ACC112 (cell line): ENCODE results near the gene SEL1L3.

Experiments used
- H2AFZ ChIP-seq: fragments of 200-600 bp; sonication (generic); one replicate; pipeline ENCODE4 v1.6.0; 2017; ENCODE audit warnings: antibody characterized with exemption, low read length; ENCODE audit not compliant: unreplicated experiment
- H3K27ac ChIP-seq: fragments of 200-600 bp; sonication (generic); 2 replicates; pipeline ENCODE4 v1.5.1; 2014; ENCODE audit warnings: low read depth, mild to moderate bottlenecking, antibody characterized with exemption, low read length, moderate library complexity
- H3K27me3 ChIP-seq: fragments of 200-600 bp; sonication (generic); 2 replicates; pipeline ENCODE4 v1.6.1; 2014; ENCODE audit warnings: mild to moderate bottlenecking, antibody characterized with exemption, low read length, moderate library complexity, mixed read lengths; ENCODE audit not compliant: insufficient read depth
- H3K36me3 ChIP-seq: fragments of 200-600 bp; sonication (generic); 2 replicates; pipeline ENCODE4 v1.6.1; 2016; ENCODE audit warnings: mild to moderate bottlenecking, antibody characterized with exemption, low read length, moderate library complexity, mixed read lengths; ENCODE audit not compliant: insufficient read depth
- H3K4me1 ChIP-seq: fragments of 200-600 bp; sonication (generic); one replicate; pipeline ENCODE4 v1.6.1; 2016; ENCODE audit warnings: low read length, mixed read lengths; ENCODE audit not compliant: insufficient read depth, unreplicated experiment, control insufficient read depth
- H3K4me3 ChIP-seq: fragments of 200-600 bp; sonication (generic); 2 replicates; pipeline ENCODE4 v1.5.1; 2014; ENCODE audit warnings: mild to moderate bottlenecking, low read depth, low read length
- H3K79me2 ChIP-seq: fragments of 200-600 bp; sonication (generic); one replicate; pipeline ENCODE4 v1.6.0; 2016; ENCODE audit warnings: low read length; ENCODE audit not compliant: control insufficient read depth, unreplicated experiment, insufficient read depth

SEL1L3 gene

DNA sequence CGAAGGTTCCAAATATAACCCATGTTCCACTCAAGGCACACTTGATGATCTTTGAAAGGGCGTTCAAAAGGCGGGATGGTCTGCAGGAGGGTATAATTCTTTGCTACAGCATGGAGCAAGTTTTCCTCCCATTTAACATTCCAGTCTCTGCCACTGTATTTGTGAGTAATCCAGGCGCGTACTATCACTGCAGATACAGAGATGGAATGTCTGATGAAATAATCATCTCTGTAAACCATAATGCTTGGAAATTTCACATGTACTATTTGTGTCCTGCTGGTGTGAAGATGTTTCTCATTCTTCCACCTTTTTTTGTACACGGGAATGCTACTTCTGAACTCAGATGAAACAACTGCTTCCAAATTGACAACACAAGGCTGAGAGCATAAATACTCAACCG, 15.5 kb downstream of the SEL1L3 start:
- H3K27ac ChIP-seq, result no peak overlapping the region
- H3K36me3 ChIP-seq, result no peaks in the 10 kb centered on the region
- H3K4me3 ChIP-seq, result no peak overlapping the region
- H3K79me2 ChIP-seq, result peaks cover 3% of the 10 kb centered on the region
- peaks cover 19% of the 10 kb centered on the region for H3K4me1 ChIP-seq
- no peaks in the 10 kb centered on the region for H3K27me3 ChIP-seq
- no peak overlapping the region for H2AFZ ChIP-seq

DNA sequence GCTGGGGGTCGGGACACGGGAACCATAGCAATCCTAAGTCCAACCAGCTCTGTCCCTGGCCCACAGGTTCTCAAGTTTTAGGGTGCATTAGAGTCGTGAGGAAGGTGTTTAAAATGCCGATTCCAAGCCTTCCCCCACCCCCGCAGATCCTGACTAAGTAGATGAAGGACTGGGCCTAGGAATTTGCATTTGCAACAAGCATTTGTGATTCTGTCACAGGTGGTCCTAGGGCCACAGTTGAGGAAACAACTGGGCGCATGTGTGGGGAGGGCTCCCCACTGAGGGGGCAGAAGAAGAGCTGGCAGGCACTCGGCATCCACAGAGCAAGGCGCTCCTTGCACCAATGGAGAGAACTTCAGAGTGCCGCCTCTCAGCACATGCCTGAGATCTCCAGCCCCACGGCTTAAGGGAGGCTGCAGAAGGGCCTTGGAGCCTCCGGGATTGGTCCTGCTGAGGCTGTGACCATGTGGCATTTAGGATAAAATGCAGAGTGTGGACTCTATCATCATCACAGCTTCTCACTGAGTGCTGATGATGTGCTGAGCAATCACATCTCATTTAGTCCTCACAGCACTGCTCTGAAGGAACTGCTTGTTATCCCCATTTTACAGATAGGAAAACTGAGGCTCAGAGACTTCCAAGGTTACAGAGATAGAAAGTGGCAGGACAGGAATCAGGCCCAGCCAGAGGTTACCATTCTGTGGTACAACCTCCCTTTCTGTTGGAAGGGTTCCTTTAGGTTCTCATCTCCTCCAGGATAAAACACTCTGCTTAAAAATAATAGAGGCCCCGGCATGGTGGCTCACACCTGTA, 16.7 kb downstream of the SEL1L3 start:
- no peak overlapping the region for H3K27ac ChIP-seq
- H3K27me3 ChIP-seq, result no peaks in the 10 kb centered on the region
- no peaks in the 10 kb centered on the region for H3K36me3 ChIP-seq
- peaks cover 3% of the 10 kb centered on the region for H3K79me2 ChIP-seq
- no peak overlapping the region for H2AFZ ChIP-seq
- H3K4me1 ChIP-seq, result peaks cover 19% of the 10 kb centered on the region
- no peak overlapping the region for H3K4me3 ChIP-seq

DNA sequence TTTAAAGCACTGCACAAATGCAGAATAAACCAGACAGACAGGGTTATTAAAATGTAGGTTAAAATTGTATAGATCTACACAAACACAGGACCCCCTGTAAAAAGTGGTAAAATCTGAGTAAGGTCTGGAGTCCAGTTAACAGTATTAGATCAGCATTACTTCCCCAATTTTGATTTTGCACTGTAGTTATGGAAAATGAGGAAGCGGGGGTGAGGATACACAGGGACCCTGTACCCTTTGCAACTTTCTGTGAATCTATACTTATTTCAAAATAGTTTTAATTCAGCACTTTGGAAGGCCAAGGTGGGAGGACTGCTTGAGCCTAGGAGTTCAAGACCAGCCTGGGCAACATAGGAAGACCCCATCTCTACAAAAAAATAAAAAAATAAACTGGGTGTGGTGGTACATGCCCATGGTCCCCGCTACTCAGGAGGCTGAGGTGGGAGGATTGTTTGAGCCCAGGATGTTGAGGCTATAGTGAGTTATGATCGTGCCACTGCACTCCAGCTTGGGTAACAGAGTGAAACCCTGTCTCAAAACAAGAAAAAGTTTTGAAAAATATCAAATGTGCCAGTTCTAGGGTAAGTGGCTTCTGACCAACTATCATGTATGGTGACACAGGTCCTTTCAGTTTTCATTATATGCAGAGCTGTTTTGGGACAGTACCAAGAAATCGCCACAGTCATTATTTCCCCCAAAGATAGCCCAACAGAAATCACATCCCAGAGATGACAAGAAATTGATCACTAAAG, 17.7 kb downstream of the SEL1L3 start:
- peaks cover 3% of the 10 kb centered on the region for H3K79me2 ChIP-seq
- H3K4me1 ChIP-seq, result peaks cover 19% of the 10 kb centered on the region
- no peaks in the 10 kb centered on the region for H3K36me3 ChIP-seq
- no peak overlapping the region for H3K27ac ChIP-seq
- H3K27me3 ChIP-seq, result no peaks in the 10 kb centered on the region
- no peak overlapping the region for H3K4me3 ChIP-seq
- H2AFZ ChIP-seq, result no peak overlapping the region

DNA sequence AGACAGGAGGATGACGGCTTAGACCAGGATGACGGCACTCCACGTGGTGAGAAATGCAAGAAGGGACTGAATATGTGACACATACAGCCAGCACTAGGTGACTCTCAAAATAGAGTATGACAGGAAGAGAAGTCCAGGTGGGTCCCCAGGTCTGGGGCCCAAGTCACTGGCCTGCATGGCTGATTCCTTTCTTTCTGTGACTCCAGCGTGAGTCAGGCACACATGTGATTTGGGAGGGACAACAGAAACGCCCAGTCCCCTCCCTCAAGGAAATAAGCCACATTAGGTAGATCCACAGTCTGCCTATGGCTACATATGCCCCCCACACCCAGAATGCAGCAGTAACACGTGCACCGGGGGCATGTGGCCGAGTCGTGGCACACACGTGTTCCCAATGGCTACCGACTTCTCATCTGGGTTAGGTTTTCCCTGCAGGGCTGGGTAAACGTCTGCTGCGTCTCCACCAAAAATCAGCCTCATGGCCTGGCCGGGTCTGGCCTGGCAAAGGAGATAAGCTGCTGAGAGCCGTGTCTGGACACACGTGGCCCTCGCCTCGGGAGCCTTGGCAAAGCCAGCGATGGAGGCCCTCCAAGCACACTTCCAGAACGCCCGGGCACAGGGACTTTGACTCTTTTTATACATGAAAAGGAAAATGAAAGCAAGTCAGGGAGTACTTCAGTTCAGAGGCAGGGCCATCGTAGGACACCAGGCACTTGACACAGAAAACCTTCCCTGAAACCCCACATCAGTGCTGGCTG, 19.3 kb downstream of the SEL1L3 start:
- Histone ChIP-seq H3K4me1 (peaks cover 19% of the 10 kb centered on the region), H3K79me2 (peaks cover 3% of the 10 kb centered on the region), H2AFZ (peak overlapping the region; percentile 87)

DNA sequence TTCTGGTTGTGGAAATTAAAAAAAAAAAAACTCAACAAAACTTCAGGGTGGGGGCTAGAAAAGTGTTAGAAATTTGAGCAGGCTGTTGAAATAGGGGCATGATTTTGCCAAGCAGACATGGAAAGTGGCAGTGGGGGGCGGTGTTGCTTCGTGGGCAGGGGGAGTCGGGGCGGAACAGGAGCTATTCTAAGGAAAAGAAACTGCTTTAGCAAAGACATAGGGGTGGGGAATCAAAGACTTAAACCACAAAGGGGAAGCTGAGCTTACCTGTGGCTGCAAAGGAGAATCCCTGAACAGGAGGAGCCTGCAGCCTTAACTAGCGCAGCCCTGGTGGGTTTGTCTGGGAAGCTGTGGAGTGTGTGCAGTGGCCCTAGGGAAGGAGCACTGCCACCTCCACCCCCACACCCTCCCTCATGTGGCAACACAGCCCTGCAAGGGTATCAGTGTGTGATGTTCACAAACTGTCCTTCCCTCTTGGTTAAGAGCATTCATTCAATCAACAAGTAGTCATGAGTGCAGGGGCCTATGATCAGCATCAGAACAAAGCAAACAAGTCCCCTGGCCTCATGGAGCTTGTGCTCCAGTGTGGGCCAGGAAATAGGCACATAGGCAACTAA, 20.5 kb downstream of the SEL1L3 start:
- peaks cover 3% of the 10 kb centered on the region for H3K79me2 ChIP-seq
- H3K27me3 ChIP-seq, result no peaks in the 10 kb centered on the region
- no peak overlapping the region for H3K4me3 ChIP-seq
- no peaks in the 10 kb centered on the region for H3K36me3 ChIP-seq
- no peak overlapping the region for H3K27ac ChIP-seq
- peaks cover 19% of the 10 kb centered on the region for H3K4me1 ChIP-seq
- H2AFZ ChIP-seq, result no peak overlapping the region

More for the DNA sequence above, 19.3 kb downstream of the SEL1L3 start:
- H3K27me3 ChIP-seq, result no peaks in the 10 kb centered on the region
- H3K27ac ChIP-seq, result peak overlapping the region; percentile 48
- peak overlapping the region; percentile 71 for H3K4me3 ChIP-seq
- H3K36me3 ChIP-seq, result no peaks in the 10 kb centered on the region

DNA sequence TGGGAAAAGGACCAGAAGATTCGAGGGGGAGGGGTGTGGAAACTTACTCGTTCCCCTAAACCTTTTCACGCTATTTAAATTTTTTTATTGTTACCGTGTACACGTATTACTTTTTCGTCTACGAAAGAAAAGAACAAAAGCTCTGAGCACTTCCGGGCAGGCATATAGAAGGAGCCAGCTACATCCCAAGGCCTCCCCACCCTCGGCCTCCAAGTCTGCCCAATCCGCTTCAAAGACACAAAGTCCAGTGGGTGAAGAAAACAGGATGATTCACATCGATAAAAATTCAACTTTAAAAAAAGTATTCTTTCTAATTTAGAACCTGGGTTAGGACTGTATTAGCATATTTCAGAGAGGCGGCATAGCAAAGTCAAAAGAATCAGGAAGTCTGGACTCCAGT, 23.1 kb downstream of the SEL1L3 start:
- no peaks in the 10 kb centered on the region for H3K27me3 ChIP-seq
- peaks cover 16% of the 10 kb centered on the region for H3K4me1 ChIP-seq
- H3K79me2 ChIP-seq, result peaks cover 3% of the 10 kb centered on the region
- no peak overlapping the region for H3K4me3 ChIP-seq
- no peak overlapping the region for H2AFZ ChIP-seq
- no peak overlapping the region for H3K27ac ChIP-seq
- H3K36me3 ChIP-seq, result no peaks in the 10 kb centered on the region

DNA sequence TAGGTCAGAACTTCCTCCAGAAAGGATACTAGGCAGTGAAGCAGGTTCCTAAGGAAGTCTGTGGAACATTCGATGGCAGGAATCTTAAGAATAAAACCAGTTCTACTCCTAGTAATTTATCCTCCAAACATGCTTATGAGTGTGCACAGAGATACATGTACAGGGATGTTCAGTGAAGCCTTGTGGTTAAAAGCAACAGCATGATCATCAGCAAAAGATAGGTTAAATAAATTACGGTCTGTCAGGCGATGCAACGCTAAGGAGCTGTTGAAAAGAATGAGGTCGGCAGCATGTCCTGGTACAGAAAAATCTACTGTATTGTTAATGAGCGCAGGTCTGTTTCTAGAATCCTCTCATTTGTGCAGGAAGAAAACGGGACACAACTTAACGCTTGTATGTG, 23.6 kb downstream of the SEL1L3 start:
- H3K4me1 ChIP-seq, result peaks cover 12% of the 10 kb centered on the region
- no peak overlapping the region for H3K27ac ChIP-seq
- H3K79me2 ChIP-seq, result peaks cover 2% of the 10 kb centered on the region
- H3K36me3 ChIP-seq, result no peaks in the 10 kb centered on the region
- no peak overlapping the region for H3K4me3 ChIP-seq
- no peaks in the 10 kb centered on the region for H3K27me3 ChIP-seq
- no peak overlapping the region for H2AFZ ChIP-seq

DNA sequence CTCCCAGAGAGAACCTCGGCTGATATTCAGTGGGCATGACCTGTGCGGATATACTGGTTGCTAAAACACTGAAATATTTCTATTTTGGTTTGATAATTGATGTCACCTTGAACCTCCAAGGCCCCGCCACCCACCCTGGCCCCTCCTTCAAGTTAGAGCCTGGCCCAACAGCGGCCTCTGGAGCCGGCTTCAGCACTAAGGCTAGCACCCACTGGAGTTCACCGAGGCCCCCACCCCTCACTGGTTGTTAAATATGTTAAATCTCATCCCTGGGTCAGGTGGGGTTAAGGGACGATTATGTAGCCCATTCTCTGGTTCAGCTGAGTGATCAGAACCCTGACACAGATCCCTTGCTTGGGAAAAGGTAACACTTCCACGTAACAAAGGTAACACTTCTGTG, 24.3 kb downstream of the SEL1L3 start:
- Histone ChIP-seq H3K79me2 (no peaks in the 10 kb centered on the region), H2AFZ (no peak overlapping the region), H3K4me1 (peaks cover 5% of the 10 kb centered on the region), H3K27ac (no peak overlapping the region), H3K36me3 (no peaks in the 10 kb centered on the region), H3K27me3 (no peaks in the 10 kb centered on the region), H3K4me3 (no peak overlapping the region)

DNA sequence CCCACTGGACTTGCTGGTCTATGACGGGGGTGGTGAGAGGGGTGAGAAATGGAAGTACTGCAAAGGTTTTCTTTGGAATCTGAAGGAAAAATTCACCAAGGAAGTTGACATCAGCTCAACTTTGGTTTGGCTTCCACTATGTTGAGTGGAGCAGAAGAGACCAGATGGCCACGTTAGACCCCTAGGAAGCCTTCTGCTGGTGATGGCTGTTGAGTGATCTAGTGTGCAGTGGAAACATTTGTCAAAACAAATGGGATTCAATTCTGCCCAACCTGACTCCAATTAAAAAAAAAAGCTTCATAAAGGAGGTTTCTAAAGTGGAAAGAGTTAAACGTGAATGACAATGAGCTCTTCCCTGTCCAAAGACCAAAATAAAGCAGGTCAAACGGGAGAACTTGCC, 25.7 kb downstream of the SEL1L3 start:
- Histone ChIP-seq H3K36me3 (no peaks in the 10 kb centered on the region), H3K79me2 (no peaks in the 10 kb centered on the region), H3K4me1 (peaks cover 5% of the 10 kb centered on the region), H2AFZ (no peak overlapping the region), H3K4me3 (no peak overlapping the region), H3K27ac (no peak overlapping the region), H3K27me3 (no peaks in the 10 kb centered on the region)

DNA sequence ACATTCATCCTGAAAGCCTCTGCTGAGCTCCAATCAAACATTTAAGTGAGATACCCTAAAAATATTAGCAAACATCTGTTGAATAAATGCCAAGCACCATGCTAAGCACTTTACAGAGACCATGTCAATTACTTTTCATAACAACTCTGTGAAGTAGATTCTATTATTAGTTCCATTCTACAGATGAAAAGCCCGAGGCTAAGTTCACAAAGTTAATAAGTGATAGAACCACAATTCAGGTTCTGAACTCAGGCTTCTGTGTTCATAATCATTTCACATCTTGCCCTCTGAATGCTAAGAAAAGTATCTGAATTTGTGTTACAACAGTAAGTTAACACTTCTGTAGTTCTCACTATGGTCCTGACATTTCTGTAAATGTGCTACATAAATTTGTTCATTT, 27.4 kb downstream of the SEL1L3 start:
- no peak overlapping the region for H3K4me3 ChIP-seq
- H3K4me1 ChIP-seq, result peaks cover 6% of the 10 kb centered on the region
- H3K27ac ChIP-seq, result no peak overlapping the region
- H3K36me3 ChIP-seq, result 0 out of 2 replicates have a peak, but pooled peaks cover 3% of the 10 kb centered on the region
- H3K79me2 ChIP-seq, result no peaks in the 10 kb centered on the region
- no peaks in the 10 kb centered on the region for H3K27me3 ChIP-seq
- no peak overlapping the region for H2AFZ ChIP-seq
